ENCODE data around the gene SLC29A4. TPM values are rescaled to one million over a fixed set of nuclear protein-coding genes. Genes with fewer than 3 reads are reported as not detected.
"Not testable (repeated sequence)": the region's sequence is repeated elsewhere in the genome, so short reads cannot be mapped to it uniquely, and the experiment has no call there.

Gene SLC29A4
- total RNA-seq, 2 experiments from 2014 or later, result 0.45 to 0.88 TPM

GRCh38 chr7:5281598-5282500, 894 bp upstream of the SLC29A4 start:
- H3K27ac Mint-ChIP-seq; CTCF ChIA-PET; H3K9me3 Mint-ChIP-seq; H3K4me3 Mint-ChIP-seq; DNase-seq; H3K36me3 Mint-ChIP-seq (ENCODE audit: low read depth); H3K27me3 Mint-ChIP-seq; H3K4me1 Mint-ChIP-seq; POLR2A ChIA-PET: not testable (repeated sequence)

- Mint-ChIP-seq H3K27me3 (peaks cover 8% of the 10 kb centered on the region), H3K36me3 (ENCODE audit: low read depth) (no peaks in the 10 kb centered on the region), H3K27ac (no peak overlapping the region), H3K4me1 (no peaks in the 10 kb centered on the region), H3K9me3 (no peaks in the 10 kb centered on the region), H3K4me3 (no peak overlapping the region)
- ChIA-PET CTCF (no interaction called here), POLR2A (no interaction called here)
- no peak for DNase-seq
Observed at GRCh38 chr7:5283421-5284303, 919 bp downstream of the SLC29A4 start.

- H3K4me3 Mint-ChIP-seq, result no peak overlapping the region
- no peak overlapping the region for H3K27ac Mint-ChIP-seq
- ChIA-PET CTCF (interaction anchor here (0.7 kb wide), 1 partner anchor 44 kb away, joined by 3 read pairs; no protein-coding TSS in a partner anchor), POLR2A (no interaction called here)
- no peaks in the 10 kb centered on the region for H3K4me1 Mint-ChIP-seq
- H3K36me3 Mint-ChIP-seq (ENCODE audit: low read depth), result no peaks in the 10 kb centered on the region
- peaks cover 8% of the 10 kb centered on the region for H3K27me3 Mint-ChIP-seq
- no peaks in the 10 kb centered on the region for H3K9me3 Mint-ChIP-seq
- no peak for DNase-seq
Observed at GRCh38 chr7:5284304-5285281, 1.9 kb downstream of the SLC29A4 start.

GRCh38 chr7:5286933-5287332, 4.2 kb downstream of the SLC29A4 start:
- H3K4me1 Mint-ChIP-seq, result no peaks in the 10 kb centered on the region
- ChIA-PET POLR2A (no interaction called here), CTCF (interaction anchor here (0.7 kb wide), 1 partner anchor 540 kb away, joined by 3 read pairs; no protein-coding TSS in a partner anchor)
- H3K4me3 Mint-ChIP-seq, result no peak overlapping the region
- DNase-seq, result no peak
- H3K27ac Mint-ChIP-seq, result no peak overlapping the region
- peaks cover 5% of the 10 kb centered on the region for H3K27me3 Mint-ChIP-seq
- no peaks in the 10 kb centered on the region for H3K36me3 Mint-ChIP-seq (ENCODE audit: low read depth)
- no peaks in the 10 kb centered on the region for H3K9me3 Mint-ChIP-seq

- DNase-seq; H3K27me3 Mint-ChIP-seq; H3K9me3 Mint-ChIP-seq; H3K4me1 Mint-ChIP-seq; H3K36me3 Mint-ChIP-seq (ENCODE audit: low read depth); H3K4me3 Mint-ChIP-seq; POLR2A ChIA-PET; H3K27ac Mint-ChIP-seq: not testable (repeated sequence)
- CTCF ChIA-PET, result interaction anchor here (0.7 kb wide), 1 partner anchor 540 kb away, joined by 3 read pairs; no protein-coding TSS in a partner anchor
Observed at GRCh38 chr7:5287373-5287772, 4.6 kb downstream of the SLC29A4 start.

- DNase-seq, result no peak
- ChIA-PET POLR2A (no interaction called here), CTCF (no interaction called here)
- H3K27me3 Mint-ChIP-seq, result peaks cover 5% of the 10 kb centered on the region
- H3K4me3 Mint-ChIP-seq, result no peak overlapping the region
- no peak overlapping the region for H3K27ac Mint-ChIP-seq
- no peaks in the 10 kb centered on the region for H3K9me3 Mint-ChIP-seq
- H3K36me3 Mint-ChIP-seq (ENCODE audit: low read depth), result no peaks in the 10 kb centered on the region
- H3K4me1 Mint-ChIP-seq, result no peaks in the 10 kb centered on the region
Observed at GRCh38 chr7:5287802-5288201, 5.1 kb downstream of the SLC29A4 start.

- H3K4me1 Mint-ChIP-seq; H3K27ac Mint-ChIP-seq; DNase-seq; H3K9me3 Mint-ChIP-seq; CTCF ChIA-PET; H3K4me3 Mint-ChIP-seq; H3K36me3 Mint-ChIP-seq (ENCODE audit: low read depth); POLR2A ChIA-PET; H3K27me3 Mint-ChIP-seq: not testable (repeated sequence)
Observed at GRCh38 chr7:5288560-5288959, 5.8 kb downstream of the SLC29A4 start.

- no peak for DNase-seq
- Mint-ChIP-seq H3K27me3 (peaks cover 3% of the 10 kb centered on the region), H3K4me3 (no peak overlapping the region), H3K27ac (no peak overlapping the region), H3K36me3 (ENCODE audit: low read depth) (no peaks in the 10 kb centered on the region), H3K9me3 (no peaks in the 10 kb centered on the region), H3K4me1 (no peaks in the 10 kb centered on the region)
- ChIA-PET POLR2A (interaction anchor here (0.6 kb wide), 1 partner anchor 70 kb away, joined by 3 read pairs; no protein-coding TSS in a partner anchor), CTCF (no interaction called here)
Observed at GRCh38 chr7:5289355-5289754, 6.6 kb downstream of the SLC29A4 start.

GRCh38 chr7:5291301-5291700, 8.6 kb downstream of the SLC29A4 start:
- H3K36me3 Mint-ChIP-seq (ENCODE audit: low read depth), result no peaks in the 10 kb centered on the region
- no peak for DNase-seq
- H3K9me3 Mint-ChIP-seq, result no peaks in the 10 kb centered on the region
- H3K4me3 Mint-ChIP-seq, result no peak overlapping the region
- H3K27ac Mint-ChIP-seq, result no peak overlapping the region
- H3K4me1 Mint-ChIP-seq, result peaks cover 2% of the 10 kb centered on the region
- POLR2A ChIA-PET, result no interaction called here
- CTCF ChIA-PET, result no interaction called here
- peaks cover 12% of the 10 kb centered on the region for H3K27me3 Mint-ChIP-seq

- H3K9me3 Mint-ChIP-seq; CTCF ChIA-PET; H3K4me1 Mint-ChIP-seq; DNase-seq; POLR2A ChIA-PET; H3K36me3 Mint-ChIP-seq (ENCODE audit: low read depth); H3K4me3 Mint-ChIP-seq; H3K27ac Mint-ChIP-seq: not testable (repeated sequence)
- H3K27me3 Mint-ChIP-seq, result peaks cover 13% of the 10 kb centered on the region
Observed at GRCh38 chr7:5291711-5292335, 9.1 kb downstream of the SLC29A4 start.

- Mint-ChIP-seq H3K4me3 (no peak overlapping the region), H3K36me3 (ENCODE audit: low read depth) (no peaks in the 10 kb centered on the region)
Observed at GRCh38 chr7:5294169-5294987, 11.6 kb downstream of the SLC29A4 start.

More at GRCh38 chr7:5294169-5294987, 11.6 kb downstream of the SLC29A4 start:
- Mint-ChIP-seq H3K4me1 (peaks cover 10% of the 10 kb centered on the region), H3K27ac (no peak overlapping the region), H3K27me3 (peaks cover 23% of the 10 kb centered on the region), H3K9me3 (no peaks in the 10 kb centered on the region)
- ChIA-PET CTCF (no interaction called here), POLR2A (no interaction called here)
- DNase-seq, result no peak

Measured in activated CD4-positive, alpha-beta memory T cell treated with anti-CD3 and anti-CD28 coated beads, Interleukin-2, amount 10 ng/mL, durations not matched to agents 7 days and 5 days (primary cell).